HL-60 (cell line): ENCODE measurements around the gene EYA4.

Source experiments
- DNase-seq, 2 experiments: peaks; one replicate each; pipeline ENCODE4 v3.0.0-alpha.2; 2010 to 2020; ENCODE audit warnings: low read depth in 1 of 2, low spot score in 1 of 2
- H3K27ac ChIP-seq: fragments of 250-450 bp; sonication (Bioruptor Pico); replicated peaks from 2 replicates; pipeline ENCODE4 v1.5.1; 2020; ENCODE audit warnings: mild to moderate bottlenecking, moderate library complexity
- H3K27me3 ChIP-seq: fragments of 250-450 bp; sonication (Bioruptor Pico); 2 replicates; pipeline ENCODE4 v1.5.1; 2021; ENCODE audit warnings: mild to moderate bottlenecking, moderate library complexity; ENCODE audit not compliant: insufficient read depth, poor library complexity, severe bottlenecking
- H3K4me3 ChIP-seq: replicated peaks from 2 replicates; pipeline ENCODE4 v1.5.1; 2011; ENCODE audit warnings: mild to moderate bottlenecking, control low read depth, low read length; ENCODE audit not compliant: insufficient read depth
- CTCF ChIP-seq: IDR thresholded peaks from one replicate; pipeline ENCODE4 v1.5.1; 2011; ENCODE audit warnings: low read length, control low read depth, inconsistent platforms; ENCODE audit not compliant: insufficient read depth
- GABPA ChIP-seq: IDR thresholded peaks from 2 replicates; pipeline ENCODE4 v1.6.1; 2012; ENCODE audit warnings: low read depth
- POLR2AphosphoS5 ChIP-seq: IDR thresholded peaks from 2 replicates; pipeline ENCODE4 v1.6.1; 2012; ENCODE audit warnings: low read depth
- SPI1 ChIP-seq: IDR thresholded peaks from 2 replicates; pipeline ENCODE4 v1.6.1; 2012; ENCODE audit warnings: low read depth, mild to moderate bottlenecking, borderline replicate concordance
- TF ChIP-seq, protein P1 (sequence below): IDR thresholded peaks from 2 replicates; pipeline ENCODE4 v1.6.1; 2012; ENCODE audit warnings: low read depth; ENCODE audit not compliant: insufficient replicate concordance

EYA4 gene

DNA sequence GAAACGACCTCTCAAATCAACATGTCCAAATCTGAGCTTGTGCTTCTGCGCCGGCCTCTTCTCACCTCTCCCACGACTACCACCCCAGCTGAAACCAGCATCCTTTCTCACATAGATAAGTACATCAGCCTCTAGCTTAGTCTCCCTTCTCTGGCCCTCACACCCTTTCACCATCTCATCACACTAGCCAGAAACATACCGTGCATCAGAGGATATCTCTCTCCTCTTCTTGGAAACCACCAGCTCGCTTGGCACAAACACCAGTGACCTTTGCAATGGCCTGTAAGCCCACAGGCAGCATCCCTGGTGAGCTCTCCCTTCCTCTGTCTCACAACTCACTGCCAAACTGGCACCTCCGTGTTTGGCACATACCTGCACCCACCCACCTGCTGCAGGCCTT lies 291.8 kb downstream of the EYA4 start:
- TF ChIP-seq GABPA (no peak), SPI1 (no peak), POLR2AphosphoS5 (no peak), CTCF (no peak)
- TF ChIP-seq, protein P1, sequence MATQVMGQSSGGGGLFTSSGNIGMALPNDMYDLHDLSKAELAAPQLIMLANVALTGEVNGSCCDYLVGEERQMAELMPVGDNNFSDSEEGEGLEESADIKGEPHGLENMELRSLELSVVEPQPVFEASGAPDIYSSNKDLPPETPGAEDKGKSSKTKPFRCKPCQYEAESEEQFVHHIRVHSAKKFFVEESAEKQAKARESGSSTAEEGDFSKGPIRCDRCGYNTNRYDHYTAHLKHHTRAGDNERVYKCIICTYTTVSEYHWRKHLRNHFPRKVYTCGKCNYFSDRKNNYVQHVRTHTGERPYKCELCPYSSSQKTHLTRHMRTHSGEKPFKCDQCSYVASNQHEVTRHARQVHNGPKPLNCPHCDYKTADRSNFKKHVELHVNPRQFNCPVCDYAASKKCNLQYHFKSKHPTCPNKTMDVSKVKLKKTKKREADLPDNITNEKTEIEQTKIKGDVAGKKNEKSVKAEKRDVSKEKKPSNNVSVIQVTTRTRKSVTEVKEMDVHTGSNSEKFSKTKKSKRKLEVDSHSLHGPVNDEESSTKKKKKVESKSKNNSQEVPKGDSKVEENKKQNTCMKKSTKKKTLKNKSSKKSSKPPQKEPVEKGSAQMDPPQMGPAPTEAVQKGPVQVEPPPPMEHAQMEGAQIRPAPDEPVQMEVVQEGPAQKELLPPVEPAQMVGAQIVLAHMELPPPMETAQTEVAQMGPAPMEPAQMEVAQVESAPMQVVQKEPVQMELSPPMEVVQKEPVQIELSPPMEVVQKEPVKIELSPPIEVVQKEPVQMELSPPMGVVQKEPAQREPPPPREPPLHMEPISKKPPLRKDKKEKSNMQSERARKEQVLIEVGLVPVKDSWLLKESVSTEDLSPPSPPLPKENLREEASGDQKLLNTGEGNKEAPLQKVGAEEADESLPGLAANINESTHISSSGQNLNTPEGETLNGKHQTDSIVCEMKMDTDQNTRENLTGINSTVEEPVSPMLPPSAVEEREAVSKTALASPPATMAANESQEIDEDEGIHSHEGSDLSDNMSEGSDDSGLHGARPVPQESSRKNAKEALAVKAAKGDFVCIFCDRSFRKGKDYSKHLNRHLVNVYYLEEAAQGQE, result no peak
- no peak overlapping the region for H3K4me3 ChIP-seq

DNA sequence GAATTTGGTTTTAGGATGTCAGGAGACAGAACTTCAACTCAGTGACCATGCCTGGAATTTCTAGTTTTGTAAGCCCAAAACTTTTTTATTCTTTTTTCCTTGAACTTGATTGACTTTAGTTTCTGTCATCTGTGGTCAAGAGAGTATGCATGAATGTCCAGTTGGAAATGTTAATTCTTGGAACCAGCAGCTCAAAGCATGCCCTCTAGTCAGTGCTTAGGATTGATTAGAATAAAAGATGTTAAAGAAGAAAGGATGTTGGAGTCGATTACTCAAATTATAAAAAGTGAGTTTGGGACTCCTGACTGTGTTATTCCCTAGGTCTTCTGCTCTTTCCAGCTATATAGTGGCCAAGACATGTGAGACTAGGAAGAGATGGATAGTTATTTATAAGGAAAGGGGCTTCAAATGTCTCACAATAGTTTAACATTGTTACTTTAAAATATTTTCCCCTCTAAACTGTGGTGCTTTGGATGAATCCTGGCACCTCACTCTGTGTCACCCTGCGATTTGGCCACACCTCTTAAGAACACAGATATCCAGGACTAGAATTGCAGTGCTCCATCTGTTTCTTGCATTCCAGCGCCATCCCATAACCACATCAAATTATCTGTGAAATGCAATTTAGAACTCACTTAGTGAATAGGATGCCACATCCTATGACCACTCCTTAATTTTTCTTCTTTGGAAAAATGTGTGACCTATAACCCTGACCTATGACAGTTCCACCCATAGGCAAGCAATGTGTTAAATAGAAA lies 298.5 kb downstream of the EYA4 start:
- no peaks in the 10 kb centered on the region for H3K27me3 ChIP-seq
- no peak overlapping the region for H3K4me3 ChIP-seq
- H3K27ac ChIP-seq, result no peak overlapping the region
- DNase-seq, result no peak
- TF ChIP-seq CTCF (no peak), POLR2AphosphoS5 (no peak), SPI1 (no peak), GABPA (no peak)
- TF ChIP-seq, protein P1, result no peak

More for the DNA sequence above, 291.8 kb downstream of the EYA4 start:
- no peak overlapping the region for H3K27ac ChIP-seq
- DNase-seq, result no peak
- no peaks in the 10 kb centered on the region for H3K27me3 ChIP-seq

- DNase-seq, result no peak
- no peaks in the 10 kb centered on the region for H3K27me3 ChIP-seq
These were observed 299.2 kb downstream of the EYA4 start for GRCh38 chr6:133540361-133540760.

More at GRCh38 chr6:133540361-133540760, 299.2 kb downstream of the EYA4 start:
- TF ChIP-seq GABPA (no peak), CTCF (no peak)
- TF ChIP-seq, protein P1, result no peak
- Histone ChIP-seq H3K27ac (no peak overlapping the region), H3K4me3 (no peak overlapping the region)
